ENCODE results near the gene GRAMD1A. TPM values are rescaled to one million over a fixed set of nuclear protein-coding genes. Genes with fewer than 3 reads are reported as not detected.

GRAMD1A gene
- total and polyA plus RNA-seq, 9 of the 15 experiments (the other 6 are each of a cell fraction or from before 2014, with no cell fraction given): 1.4 to 63.8 (median 38.5) TPM

DNA sequence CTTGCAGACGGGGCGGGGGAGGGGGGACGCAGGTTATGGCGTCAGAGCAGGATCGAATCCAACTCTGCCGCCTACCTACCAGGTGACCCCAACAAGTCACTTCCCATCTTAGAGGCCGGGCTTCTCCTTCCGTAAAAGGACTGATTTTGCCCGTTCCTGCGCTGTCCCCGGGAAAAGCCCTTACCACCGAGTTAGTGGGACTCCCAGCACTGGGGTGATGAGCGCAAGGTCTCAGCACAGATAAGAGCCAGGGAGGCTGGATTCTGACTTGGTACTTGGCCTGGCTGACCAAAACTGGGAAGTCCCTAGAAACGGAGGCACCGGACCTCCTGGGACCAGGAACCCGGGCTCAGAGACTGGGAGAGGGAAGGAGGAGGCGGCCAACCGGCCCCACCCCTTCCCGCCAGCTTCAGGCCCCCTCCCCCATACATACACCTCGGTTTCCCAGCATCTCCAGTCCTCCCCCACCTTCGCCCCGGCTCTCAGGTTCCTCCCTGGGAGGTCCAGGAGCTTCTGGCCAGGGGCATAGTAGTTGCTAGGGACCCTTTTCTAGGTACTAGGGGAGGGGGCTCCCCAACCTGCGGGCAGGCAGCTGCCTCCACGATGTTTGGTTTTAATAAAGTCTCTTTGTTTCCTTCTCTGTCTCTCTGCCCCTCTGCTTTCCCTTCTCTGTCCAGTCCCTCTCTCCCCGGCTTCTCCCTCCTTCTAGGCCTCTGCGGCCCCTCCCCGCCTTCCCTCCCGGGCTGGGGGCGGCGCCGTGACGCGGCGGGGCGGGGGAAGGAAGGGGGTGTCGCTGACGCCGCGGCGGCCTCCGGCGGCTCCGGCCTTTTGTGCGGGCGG lies at the start of gene GRAMD1A (continued):
- TF ChIP-seq POLR2AphosphoS5 (IDR thresholded peaks at IDR 0.05; ENCODE audit: control insufficient read depth, insufficient read depth, low read depth, low read length) (peak; percentile 70), CBFA2T3 (IDR thresholded peaks at IDR 0.05) (no peak), SMAD3 (CRISPR knock-in tag; conservative IDR thresholded peaks at IDR 0.05) (no peak), CREBBP (IDR thresholded peaks at IDR 0.05; ENCODE audit: low read depth, low read length) (no peak), CC2D1A (IDR thresholded peaks at IDR 0.05) (no peak), ZC3H11A (IDR thresholded peaks at IDR 0.05; ENCODE audit: low read depth, low read length) (no peak), HDAC8 (tag; IDR thresholded peaks at IDR 0.05) (no peak), ZNF263 (CRISPR knock-in tag; IDR thresholded peaks at IDR 0.05; ENCODE audit: borderline replicate concordance) (no peak), HDGF (IDR thresholded peaks at IDR 0.05) (no peak), RBM22 (IDR thresholded peaks at IDR 0.05; ENCODE audit: low read depth, low read length, poor library complexity, severe bottlenecking) (no peak), ZNF764 (CRISPR knock-in tag; IDR thresholded peaks at IDR 0.05; ENCODE audit: low read depth) (no peak), KAT7 (CRISPR knock-in tag; IDR thresholded peaks at IDR 0.05; ENCODE audit: borderline replicate concordance) (no peak), GABPA (tag; conservative IDR thresholded peaks at IDR 0.05; ENCODE audit: low read depth) (no peak), ZNF707 (CRISPR knock-in tag; conservative IDR thresholded peaks at IDR 0.05) (no peak), ZNF57 (CRISPR knock-in tag; IDR thresholded peaks at IDR 0.05) (no peak), MTA2 (IDR thresholded peaks at IDR 0.05; ENCODE audit: low read depth) (no peak), SPI1 (IDR thresholded peaks at IDR 0.05; ENCODE audit: borderline replicate concordance, low read depth, low read length) (peak; percentile 24; the same call in 1 of the 2 replicates), ELF1 (tag; IDR thresholded peaks at IDR 0.05) (no peak), PTTG1 (tag; IDR thresholded peaks at IDR 0.05; ENCODE audit: low read depth) (no peak)
- TF ChIP-seq, protein P1, sequence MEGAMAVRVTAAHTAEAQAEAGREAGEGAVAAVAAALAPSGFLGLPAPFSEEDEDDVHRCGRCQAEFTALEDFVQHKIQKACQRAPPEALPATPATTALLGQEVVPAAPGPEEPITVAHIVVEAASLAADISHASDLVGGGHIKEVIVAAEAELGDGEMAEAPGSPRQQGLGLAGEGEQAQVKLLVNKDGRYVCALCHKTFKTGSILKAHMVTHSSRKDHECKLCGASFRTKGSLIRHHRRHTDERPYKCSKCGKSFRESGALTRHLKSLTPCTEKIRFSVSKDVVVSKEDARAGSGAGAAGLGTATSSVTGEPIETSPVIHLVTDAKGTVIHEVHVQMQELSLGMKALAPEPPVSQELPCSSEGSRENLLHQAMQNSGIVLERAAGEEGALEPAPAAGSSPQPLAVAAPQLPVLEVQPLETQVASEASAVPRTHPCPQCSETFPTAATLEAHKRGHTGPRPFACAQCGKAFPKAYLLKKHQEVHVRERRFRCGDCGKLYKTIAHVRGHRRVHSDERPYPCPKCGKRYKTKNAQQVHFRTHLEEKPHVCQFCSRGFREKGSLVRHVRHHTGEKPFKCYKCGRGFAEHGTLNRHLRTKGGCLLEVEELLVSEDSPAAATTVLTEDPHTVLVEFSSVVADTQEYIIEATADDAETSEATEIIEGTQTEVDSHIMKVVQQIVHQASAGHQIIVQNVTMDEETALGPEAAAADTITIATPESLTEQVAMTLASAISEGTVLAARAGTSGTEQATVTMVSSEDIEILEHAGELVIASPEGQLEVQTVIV (CRISPR knock-in tag; IDR thresholded peaks at IDR 0.05; ENCODE audit: borderline replicate concordance): no peak
- TF ChIP-seq, protein P2, sequence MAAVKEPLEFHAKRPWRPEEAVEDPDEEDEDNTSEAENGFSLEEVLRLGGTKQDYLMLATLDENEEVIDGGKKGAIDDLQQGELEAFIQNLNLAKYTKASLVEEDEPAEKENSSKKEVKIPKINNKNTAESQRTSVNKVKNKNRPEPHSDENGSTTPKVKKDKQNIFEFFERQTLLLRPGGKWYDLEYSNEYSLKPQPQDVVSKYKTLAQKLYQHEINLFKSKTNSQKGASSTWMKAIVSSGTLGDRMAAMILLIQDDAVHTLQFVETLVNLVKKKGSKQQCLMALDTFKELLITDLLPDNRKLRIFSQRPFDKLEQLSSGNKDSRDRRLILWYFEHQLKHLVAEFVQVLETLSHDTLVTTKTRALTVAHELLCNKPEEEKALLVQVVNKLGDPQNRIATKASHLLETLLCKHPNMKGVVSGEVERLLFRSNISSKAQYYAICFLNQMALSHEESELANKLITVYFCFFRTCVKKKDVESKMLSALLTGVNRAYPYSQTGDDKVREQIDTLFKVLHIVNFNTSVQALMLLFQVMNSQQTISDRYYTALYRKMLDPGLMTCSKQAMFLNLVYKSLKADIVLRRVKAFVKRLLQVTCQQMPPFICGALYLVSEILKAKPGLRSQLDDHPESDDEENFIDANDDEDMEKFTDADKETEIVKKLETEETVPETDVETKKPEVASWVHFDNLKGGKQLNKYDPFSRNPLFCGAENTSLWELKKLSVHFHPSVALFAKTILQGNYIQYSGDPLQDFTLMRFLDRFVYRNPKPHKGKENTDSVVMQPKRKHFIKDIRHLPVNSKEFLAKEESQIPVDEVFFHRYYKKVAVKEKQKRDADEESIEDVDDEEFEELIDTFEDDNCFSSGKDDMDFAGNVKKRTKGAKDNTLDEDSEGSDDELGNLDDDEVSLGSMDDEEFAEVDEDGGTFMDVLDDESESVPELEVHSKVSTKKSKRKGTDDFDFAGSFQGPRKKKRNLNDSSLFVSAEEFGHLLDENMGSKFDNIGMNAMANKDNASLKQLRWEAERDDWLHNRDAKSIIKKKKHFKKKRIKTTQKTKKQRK (IDR thresholded peaks at IDR 0.05; ENCODE audit: borderline replicate concordance, low read depth, low read length): no peak
- TF ChIP-seq, protein P3, sequence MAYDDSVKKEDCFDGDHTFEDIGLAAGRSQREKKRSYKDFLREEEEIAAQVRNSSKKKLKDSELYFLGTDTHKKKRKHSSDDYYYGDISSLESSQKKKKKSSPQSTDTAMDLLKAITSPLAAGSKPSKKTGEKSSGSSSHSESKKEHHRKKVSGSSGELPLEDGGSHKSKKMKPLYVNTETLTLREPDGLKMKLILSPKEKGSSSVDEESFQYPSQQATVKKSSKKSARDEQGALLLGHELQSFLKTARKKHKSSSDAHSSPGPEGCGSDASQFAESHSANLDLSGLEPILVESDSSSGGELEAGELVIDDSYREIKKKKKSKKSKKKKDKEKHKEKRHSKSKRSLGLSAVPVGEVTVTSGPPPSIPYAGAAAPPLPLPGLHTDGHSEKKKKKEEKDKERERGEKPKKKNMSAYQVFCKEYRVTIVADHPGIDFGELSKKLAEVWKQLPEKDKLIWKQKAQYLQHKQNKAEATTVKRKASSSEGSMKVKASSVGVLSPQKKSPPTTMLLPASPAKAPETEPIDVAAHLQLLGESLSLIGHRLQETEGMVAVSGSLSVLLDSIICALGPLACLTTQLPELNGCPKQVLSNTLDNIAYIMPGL (CRISPR knock-in tag; IDR thresholded peaks at IDR 0.05): no peak
